ENCODE data around the gene HOXA11.

The HOXA11 gene

DNA sequence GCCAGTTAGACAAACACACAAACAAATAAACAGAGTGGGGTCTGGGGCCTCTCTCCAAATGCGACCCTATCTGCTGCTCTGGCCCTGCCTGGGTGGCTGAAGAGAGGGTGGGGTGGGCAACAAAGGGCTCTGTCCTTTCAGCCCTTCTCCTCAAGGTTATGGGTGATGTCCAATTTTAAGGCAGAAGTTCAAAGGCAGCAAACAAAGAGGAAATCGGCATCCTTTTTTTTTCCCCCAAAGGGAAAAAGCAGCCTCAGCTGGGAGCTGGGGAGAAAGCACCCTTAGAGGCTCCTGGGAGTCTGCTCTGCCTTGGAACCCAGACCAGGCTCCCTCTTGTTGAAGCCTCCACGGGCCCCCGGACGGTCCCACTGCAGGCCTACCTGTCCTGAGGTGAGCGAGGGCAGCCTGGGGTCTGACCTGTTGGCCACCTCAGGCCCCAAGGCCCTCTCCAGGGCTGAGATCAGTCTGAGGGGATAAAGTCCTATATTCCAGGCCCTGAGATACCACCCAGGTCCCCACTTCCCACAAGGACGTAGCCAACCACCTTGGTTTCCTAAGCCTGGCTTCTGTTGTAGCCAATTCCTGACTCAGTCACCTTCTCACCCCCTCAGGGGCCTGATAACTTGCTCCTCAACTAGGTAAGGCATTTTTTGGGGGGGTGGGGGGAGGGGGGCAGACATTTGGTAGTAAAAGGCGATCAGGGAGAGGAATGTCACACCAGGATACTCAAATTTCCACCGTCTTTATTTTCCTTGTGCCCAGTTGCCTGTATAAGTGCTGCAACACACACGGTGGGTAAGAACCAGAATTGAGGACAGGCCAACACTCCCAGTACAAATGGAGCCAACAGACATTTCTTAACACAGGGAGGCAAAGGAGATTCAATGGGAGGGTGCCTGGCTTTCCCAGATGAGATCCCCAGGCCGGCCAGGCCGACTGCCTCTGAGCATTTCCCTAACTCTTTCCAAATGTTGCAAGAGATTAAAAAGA is 4.3 kb downstream of the HOXA11 start:
- DNase-seq (ENCODE audit: low spot score): no peak

- peak; percentile 62 for DNase-seq (ENCODE audit: low spot score)
Measured at GRCh38 chr7:27179503-27180430, 5.3 kb downstream of the HOXA11 start.

DNA sequence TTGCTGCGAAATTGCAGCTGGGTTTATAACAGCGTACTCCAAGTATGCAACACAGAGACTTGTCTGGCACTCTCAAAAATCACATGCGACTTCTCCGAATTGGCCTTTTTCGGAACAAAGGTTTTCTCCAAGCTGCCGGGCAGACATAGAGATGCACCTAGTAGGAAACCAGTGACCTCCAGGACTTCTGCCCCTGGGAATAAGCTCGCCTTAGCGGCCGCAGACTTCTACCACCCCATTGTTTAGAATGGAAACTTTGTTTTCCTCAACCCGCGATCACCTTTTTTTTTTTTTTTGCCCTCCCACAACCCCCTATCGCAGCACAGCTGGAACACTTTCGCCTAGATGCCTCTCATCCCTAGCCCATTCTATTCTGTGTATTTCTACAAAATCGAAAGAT is 6.0 kb downstream of the HOXA11 start:
- DNase-seq (ENCODE audit: low spot score): no peak

- DNase-seq (ENCODE audit: low spot score): no peak
Measured at GRCh38 chr7:27178366-27178765, 6.7 kb downstream of the HOXA11 start.

- no peak for DNase-seq (ENCODE audit: low spot score)
Measured at GRCh38 chr7:27177795-27178320, 7.2 kb downstream of the HOXA11 start.

- no peak for DNase-seq (ENCODE audit: low spot score)
Measured at GRCh38 chr7:27176962-27177794, 7.9 kb downstream of the HOXA11 start.

DNA sequence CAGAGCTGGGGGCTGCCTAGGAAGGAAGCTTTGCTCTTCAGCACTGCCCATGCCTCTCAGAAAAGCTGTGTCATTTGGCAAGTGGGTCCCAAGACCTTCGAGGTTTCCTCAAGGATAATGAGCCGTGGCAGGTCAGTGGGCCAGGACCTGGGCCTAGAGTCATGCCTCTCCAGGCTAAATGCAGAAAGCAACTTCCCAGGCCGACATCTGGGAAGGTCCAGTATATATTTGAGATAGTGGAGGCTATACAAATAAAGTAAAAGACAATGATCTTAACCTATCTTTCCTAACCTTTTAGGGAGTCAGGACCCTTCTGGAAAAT is 8.5 kb downstream of the HOXA11 start:
- no peak for DNase-seq (ENCODE audit: low spot score)

- no peak for DNase-seq (ENCODE audit: low spot score)
Measured at GRCh38 chr7:27175626-27176523, 9.2 kb downstream of the HOXA11 start.

DNA sequence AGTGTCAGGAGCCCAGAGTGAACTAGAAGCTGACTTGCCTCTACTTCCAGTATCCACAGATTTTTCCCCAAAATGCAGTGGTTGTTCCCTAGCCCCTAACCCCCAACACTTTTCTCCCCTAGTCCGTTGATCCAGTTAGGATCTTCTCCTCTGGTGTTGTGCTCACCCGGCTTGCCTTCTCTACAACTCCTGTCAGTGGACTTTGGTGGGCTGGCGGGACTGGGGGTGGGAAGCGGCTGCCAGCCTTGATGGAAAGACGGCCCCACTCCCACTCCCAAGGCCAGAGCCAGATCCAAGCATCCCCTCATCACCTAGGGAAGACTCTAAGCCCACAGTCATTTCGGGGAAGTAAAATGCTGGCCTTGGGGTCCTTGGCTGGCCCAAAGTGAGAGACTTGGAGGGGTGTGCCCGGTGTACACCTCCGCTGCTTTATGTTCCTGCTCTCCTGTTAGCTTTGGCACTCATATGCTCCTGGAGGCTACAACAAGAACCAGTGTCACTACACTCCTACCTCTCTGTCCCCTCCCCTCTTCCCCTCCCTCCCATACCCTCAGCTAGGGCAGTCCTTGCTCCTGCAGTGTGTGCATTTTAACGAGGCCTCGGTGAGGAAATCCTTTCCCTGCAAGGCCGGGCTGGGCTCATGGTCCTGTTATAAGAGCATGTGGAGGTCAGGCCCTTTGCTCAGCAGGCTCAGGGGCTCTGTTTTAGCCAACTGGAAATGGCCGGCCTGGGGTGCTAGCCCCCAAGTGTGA is 10.0 kb downstream of the HOXA11 start:
- no peak for DNase-seq (ENCODE audit: low spot score)

DNA sequence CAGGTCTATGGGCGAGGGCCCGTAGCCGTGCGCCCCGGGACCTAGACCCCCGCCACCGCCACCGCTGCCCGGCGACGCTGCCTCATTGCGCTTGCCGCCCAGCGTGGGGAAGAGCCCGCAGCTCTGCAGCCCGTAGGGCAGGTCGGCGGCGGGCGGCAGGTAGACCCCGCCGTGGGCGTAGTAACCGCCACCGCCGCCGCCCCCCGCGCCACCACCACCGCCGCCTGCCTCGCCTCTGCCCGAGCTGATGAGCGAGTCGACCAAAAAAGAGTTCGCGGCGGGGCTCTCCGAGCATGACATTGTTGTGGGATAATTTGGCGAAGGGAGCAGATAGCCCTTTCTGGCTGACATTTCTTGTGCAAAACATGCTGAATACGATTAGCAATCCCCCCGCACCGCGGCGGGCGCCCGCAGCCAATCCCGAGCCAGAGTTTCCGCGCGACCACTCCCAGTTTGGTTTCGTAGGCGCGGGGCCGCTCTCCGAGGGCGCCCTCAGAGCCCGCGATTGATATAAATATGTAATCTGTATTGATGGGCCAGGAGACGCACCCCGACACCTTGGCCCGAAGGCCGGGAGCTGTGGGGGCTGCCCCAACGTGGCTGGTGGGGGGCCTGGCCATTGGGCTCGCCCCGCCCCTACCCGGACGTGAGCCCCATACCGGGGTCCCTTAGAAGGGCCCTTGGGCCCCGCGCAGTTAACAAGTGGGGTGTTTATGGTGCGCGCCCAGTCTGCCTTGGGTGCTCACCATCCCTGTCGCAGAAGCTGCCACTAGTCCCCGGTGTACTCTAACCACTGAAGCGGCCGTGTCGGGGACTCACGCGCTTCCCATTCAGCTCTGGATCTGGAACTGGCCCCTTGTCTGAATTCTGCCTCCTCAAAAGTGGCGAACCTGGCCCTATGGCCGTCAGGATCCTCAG is 10.8 kb downstream of the HOXA11 start, which contains the start of gene HOXA10:
Gene HOXA10 (minus strand): TSS at position 365 of the 918 bp plus-strand sequence. CDS start 14 bp downstream, at position 351.
- DNase-seq (ENCODE audit: low spot score): no peak

DNA sequence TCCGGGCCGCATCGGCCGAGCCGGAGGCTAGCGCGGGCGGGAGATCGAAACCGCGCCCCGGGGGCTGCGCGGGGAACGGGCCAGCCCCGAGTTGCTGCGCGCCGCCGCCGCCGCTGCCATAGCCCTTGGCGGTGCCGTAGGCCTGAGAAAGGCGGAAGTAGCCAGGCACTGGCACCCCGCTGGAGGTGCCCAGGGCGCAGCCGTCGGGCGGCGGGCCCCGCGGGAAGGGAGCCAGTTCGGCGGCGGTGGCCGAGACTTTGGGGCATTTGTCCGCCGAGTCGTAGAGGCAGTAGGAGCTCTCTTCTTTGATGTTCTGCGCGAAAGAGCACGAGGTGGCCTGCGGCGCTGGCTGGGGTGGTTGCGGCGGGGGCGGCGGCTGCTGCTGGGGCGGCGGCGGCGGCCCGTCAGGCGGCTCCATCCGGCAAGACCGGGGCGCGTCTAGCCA is 11.5 kb downstream of the HOXA11 start:
- no peak for DNase-seq (ENCODE audit: low spot score)

DNA sequence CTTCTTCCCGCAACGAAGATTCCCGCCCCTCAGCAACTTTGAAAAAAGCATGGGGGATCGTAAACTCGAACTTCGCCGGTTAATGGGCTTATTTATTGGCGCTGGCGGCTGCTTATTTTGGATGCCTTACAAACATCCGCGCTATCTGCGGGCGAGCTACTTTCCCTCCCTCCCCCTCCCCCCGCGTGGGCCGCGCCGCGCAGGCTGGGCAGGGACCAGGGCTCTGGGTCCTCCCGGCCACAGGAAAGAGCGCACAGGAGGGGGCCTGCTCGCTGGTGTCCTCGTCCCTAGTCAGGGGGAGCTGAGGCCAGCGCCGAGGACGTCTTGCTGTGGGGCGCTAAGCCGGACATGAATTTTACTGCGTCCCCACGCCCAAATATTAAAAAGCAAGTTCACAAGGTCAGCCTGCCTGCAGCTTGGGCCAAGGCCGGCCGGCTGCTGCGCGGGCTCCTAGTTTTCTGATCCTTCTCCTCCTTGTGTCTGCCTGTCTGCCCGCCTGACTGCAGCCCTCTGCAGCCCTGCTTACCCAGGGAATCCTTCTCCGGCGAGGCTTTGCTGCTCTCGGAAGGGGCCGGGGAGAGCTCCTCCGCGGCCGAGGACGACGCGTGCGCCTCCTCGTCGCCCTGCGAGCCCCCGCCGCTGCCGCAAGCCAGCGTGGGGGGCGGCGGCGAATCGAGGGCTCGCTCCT is 12.1 kb downstream of the HOXA11 start:
- no peak for DNase-seq (ENCODE audit: low spot score)

DNA sequence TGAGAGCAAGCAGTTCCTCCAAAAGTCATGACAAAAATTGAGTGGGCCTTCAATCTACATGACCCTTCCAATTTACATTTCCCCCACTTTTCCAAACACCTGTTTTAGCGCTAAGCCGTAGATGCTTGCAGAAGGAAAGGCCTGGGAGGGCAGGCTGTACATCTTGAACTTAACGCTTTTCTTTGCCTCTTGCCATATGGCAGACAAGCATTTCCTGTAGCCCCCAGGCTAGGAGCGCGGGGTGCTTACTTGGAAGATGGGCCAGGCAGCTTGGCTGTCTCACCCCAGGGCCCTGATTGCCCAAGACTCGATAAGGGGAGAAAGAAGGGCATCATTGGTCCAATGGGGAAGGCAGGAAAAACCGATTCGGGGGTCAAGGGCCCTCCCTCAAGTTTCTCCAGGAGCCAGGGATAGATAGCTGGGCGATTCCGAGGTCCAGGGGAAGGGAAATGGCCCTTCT is 12.7 kb downstream of the HOXA11 start:
- DNase-seq (ENCODE audit: low spot score): no peak

DNA sequence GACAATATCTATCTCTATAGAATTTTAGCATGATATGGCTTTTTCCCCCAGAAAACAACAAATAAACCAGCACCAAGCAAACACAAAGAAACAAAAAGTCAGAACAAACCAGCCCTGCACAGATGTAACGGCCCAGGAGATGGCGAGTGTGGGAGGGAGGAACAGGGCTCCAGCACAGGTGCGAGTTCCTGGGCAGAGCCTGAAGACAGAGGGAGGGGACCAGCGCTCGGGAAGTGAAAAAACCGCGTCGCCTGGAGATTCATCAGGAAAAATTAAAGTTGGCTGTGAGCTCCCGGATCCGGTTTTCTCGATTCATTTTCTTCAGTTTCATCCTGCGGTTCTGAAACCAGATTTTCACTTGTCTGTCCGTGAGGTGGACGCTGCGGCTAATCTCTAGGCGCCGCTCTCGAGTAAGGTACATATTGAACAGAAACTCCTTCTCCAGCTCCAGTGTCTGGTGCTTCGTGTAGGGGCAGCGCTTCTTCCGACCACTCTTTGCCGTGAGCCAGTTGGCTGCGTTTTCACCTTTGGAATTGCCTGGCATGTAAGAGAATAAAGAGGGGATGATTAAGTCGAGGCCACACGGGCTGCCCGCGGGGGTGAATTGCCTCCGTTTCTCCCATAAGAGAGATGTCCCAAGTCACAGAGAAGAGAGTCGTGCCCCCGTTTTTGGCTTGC is 13.3 kb downstream of the HOXA11 start:
- DNase-seq (ENCODE audit: low spot score): no peak

GRCh38 chr7:27171325-27171636 is 13.8 kb downstream of the HOXA11 start:
- no peak for DNase-seq (ENCODE audit: low spot score)

- DNase-seq (ENCODE audit: low spot score): no peak
Measured at GRCh38 chr7:27170426-27171324, 14.4 kb downstream of the HOXA11 start.
